ENCODE data around the gene FAM89B. TPM values are rescaled to one million over a fixed set of nuclear protein-coding genes. Genes with fewer than 3 reads are reported as not detected.

FAM89B gene
- total RNA-seq, 1 donor from 2014 or later = 86.8 TPM

DNA sequence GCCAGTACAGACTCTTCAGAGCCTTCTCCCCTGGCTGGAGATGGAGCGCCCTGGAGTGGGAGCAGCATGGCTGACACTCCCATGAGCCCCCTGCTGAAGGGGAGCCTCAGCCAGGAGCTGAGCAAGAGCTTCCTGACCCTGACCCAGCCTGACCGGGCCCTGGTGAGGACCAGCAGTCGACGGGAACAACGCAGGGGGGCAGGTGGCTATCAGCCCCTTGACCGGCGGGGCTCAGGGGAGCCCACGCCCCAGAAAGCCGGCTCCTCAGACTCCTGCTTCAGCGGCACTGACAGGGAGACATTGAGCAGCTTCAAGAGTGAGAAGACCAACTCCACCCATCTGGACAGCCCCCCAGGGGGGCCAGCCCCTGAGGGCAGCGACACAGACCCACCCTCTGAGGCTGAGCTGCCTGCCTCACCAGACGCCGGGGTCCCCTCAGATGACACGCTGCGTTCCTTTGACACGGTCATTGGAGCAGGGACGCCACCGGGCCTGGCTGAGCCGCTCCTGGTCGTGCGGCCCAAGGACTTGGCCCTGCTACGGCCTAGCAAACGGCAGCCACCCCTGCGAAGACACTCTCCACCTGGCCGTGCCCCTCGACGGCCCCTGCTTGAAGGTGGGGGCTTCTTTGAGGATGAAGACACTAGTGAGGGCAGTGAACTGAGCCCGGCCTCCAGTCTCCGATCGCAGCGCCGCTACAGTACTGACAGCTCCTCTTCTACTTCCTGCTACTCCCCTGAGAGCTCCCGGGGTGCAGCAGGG lies 45.8 kb downstream of the FAM89B start:
- TF ChIP-seq, protein P1, sequence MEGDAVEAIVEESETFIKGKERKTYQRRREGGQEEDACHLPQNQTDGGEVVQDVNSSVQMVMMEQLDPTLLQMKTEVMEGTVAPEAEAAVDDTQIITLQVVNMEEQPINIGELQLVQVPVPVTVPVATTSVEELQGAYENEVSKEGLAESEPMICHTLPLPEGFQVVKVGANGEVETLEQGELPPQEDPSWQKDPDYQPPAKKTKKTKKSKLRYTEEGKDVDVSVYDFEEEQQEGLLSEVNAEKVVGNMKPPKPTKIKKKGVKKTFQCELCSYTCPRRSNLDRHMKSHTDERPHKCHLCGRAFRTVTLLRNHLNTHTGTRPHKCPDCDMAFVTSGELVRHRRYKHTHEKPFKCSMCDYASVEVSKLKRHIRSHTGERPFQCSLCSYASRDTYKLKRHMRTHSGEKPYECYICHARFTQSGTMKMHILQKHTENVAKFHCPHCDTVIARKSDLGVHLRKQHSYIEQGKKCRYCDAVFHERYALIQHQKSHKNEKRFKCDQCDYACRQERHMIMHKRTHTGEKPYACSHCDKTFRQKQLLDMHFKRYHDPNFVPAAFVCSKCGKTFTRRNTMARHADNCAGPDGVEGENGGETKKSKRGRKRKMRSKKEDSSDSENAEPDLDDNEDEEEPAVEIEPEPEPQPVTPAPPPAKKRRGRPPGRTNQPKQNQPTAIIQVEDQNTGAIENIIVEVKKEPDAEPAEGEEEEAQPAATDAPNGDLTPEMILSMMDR (IDR thresholded peaks at IDR 0.05) = no peak
- Mint-ChIP-seq H3K27me3 (ENCODE audit: low read depth) (no peaks in the 10 kb centered on the region), H3K4me3 (ENCODE audit: unreplicated experiment) (no peak overlapping the region), H3K27ac (ENCODE audit: unreplicated experiment) (no peak overlapping the region), H3K9me3 (ENCODE audit: low read depth) (no peaks in the 10 kb centered on the region), H3K4me1 (ENCODE audit: low read depth) (peaks cover 13% of the 10 kb centered on the region), H3K36me3 (ENCODE audit: low read depth) (peaks cover 13% of the 10 kb centered on the region)
- no peak for DNase-seq (ENCODE audit: low spot score)

- no peak overlapping the region for H3K4me3 Mint-ChIP-seq (ENCODE audit: unreplicated experiment)
- DNase-seq (ENCODE audit: low spot score) = no peak
- no peak overlapping the region for H3K27ac Mint-ChIP-seq (ENCODE audit: unreplicated experiment)
- TF ChIP-seq, protein P1 (IDR thresholded peaks at IDR 0.05) = no peak
- peaks cover 11% of the 10 kb centered on the region for H3K4me1 Mint-ChIP-seq (ENCODE audit: low read depth)
- H3K27me3 Mint-ChIP-seq (ENCODE audit: low read depth) = no peaks in the 10 kb centered on the region
- H3K36me3 Mint-ChIP-seq (ENCODE audit: low read depth) = peaks cover 13% of the 10 kb centered on the region
- H3K9me3 Mint-ChIP-seq (ENCODE audit: low read depth) = no peaks in the 10 kb centered on the region
Measured at GRCh38 chr11:65618763-65619162, 46.4 kb downstream of the FAM89B start.

DNA sequence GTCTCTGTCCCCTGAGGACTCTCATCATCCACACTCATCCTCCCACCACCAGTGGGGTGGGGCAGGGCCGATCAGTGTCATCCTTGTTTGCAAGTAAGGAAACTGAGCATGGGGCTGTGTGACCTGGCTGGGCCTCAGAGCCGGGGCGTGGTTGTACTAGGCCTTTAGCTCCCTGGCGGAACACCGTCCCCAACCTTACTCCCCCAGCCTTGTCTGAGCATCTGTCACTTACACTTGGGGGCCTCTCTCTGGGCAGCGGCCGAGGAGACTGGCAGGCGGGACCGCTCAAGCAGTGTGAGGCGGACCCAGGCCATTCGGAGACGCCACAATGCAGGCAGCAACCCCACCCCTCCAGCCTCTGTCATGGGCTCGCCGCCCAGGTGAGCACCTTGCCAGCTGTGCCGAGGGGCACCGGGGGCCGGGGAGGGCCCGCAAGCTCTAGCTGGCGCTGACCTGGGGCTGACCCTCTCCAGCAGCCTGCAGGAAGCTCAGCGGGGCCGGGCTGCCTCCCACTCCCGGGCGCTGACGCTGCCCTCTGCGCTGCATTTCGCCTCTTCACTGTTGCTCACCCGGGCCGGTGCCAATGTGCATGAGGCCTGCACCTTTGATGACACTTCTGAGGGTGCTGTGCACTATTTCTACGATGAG lies 47.1 kb downstream of the FAM89B start:
- TF ChIP-seq, protein P1 (IDR thresholded peaks at IDR 0.05) = no peak
- Mint-ChIP-seq H3K36me3 (ENCODE audit: low read depth) (peaks cover 15% of the 10 kb centered on the region), H3K9me3 (ENCODE audit: low read depth) (no peaks in the 10 kb centered on the region), H3K27me3 (ENCODE audit: low read depth) (no peaks in the 10 kb centered on the region), H3K4me1 (ENCODE audit: low read depth) (peaks cover 11% of the 10 kb centered on the region), H3K27ac (ENCODE audit: unreplicated experiment) (no peak overlapping the region), H3K4me3 (ENCODE audit: unreplicated experiment) (no peak overlapping the region)
- no peak for DNase-seq (ENCODE audit: low spot score)

DNA sequence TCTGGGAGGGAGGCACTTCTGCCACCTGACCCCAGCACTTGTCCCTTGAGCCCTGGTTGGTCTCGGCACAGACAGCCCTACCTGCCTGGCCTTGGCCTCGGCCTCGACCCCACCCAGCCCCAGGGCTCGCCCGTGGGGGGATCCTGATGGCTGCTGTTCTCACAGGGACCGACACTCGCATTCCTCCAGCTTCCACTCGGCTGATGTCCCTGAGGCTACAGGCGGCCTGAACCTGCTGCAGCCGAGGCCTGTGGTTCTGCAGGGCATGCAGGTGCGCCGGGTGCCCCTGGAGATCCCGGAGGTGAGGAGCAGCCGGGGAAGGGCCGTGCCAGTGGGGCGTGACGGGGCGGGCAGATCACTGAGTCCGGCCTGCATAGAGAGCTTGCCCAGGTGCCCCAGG lies 48.3 kb downstream of the FAM89B start:
- H3K36me3 Mint-ChIP-seq (ENCODE audit: low read depth) = peaks cover 17% of the 10 kb centered on the region
- H3K27me3 Mint-ChIP-seq (ENCODE audit: low read depth) = no peaks in the 10 kb centered on the region
- TF ChIP-seq, protein P1 (IDR thresholded peaks at IDR 0.05) = no peak
- H3K4me1 Mint-ChIP-seq (ENCODE audit: low read depth) = peaks cover 11% of the 10 kb centered on the region
- DNase-seq (ENCODE audit: low spot score) = no peak
- no peak overlapping the region for H3K4me3 Mint-ChIP-seq (ENCODE audit: unreplicated experiment)
- no peaks in the 10 kb centered on the region for H3K9me3 Mint-ChIP-seq (ENCODE audit: low read depth)
- H3K27ac Mint-ChIP-seq (ENCODE audit: unreplicated experiment) = no peak overlapping the region

- no peak overlapping the region for H3K27ac Mint-ChIP-seq (ENCODE audit: unreplicated experiment)
- peaks cover 15% of the 10 kb centered on the region for H3K36me3 Mint-ChIP-seq (ENCODE audit: low read depth)
- peaks cover 8% of the 10 kb centered on the region for H3K4me1 Mint-ChIP-seq (ENCODE audit: low read depth)
- DNase-seq (ENCODE audit: low spot score) = no peak
- H3K27me3 Mint-ChIP-seq (ENCODE audit: low read depth) = no peaks in the 10 kb centered on the region
- no peak overlapping the region for H3K4me3 Mint-ChIP-seq (ENCODE audit: unreplicated experiment)
- no peaks in the 10 kb centered on the region for H3K9me3 Mint-ChIP-seq (ENCODE audit: low read depth)
- TF ChIP-seq, protein P1 (IDR thresholded peaks at IDR 0.05) = no peak
Measured at GRCh38 chr11:65621460-65621859, 49.1 kb downstream of the FAM89B start.
